B cell (primary cell): ENCODE measurements around the gene JARID2.

Source experiments
- CTCF ChIP-seq: fragments of 200-600 bp; IDR thresholded peaks from one replicate; pipeline ENCODE4 v1.8.0; 2022; ENCODE audit warnings: antibody characterized with exemption, mild to moderate bottlenecking
- EZH2 ChIP-seq: IDR thresholded peaks from 2 replicates; pipeline ENCODE4 v1.6.1; 2012; ENCODE audit warnings: borderline replicate concordance, low read depth, mild to moderate bottlenecking, moderate library complexity, low read length; ENCODE audit not compliant: insufficient read depth, poor library complexity, severe bottlenecking

GRCh38 chr6:15316754-15317153, 70.9 kb downstream of the JARID2 start:
- no peak for TF ChIP-seq CTCF
- TF ChIP-seq EZH2, result no peak
